Measurements from ENCODE around the gene PRPSAP1.
"Not testable (repeated sequence)": the region's sequence is repeated elsewhere in the genome, so short reads cannot be mapped to it uniquely, and the experiment has no call there.

PRPSAP1 gene

DNA sequence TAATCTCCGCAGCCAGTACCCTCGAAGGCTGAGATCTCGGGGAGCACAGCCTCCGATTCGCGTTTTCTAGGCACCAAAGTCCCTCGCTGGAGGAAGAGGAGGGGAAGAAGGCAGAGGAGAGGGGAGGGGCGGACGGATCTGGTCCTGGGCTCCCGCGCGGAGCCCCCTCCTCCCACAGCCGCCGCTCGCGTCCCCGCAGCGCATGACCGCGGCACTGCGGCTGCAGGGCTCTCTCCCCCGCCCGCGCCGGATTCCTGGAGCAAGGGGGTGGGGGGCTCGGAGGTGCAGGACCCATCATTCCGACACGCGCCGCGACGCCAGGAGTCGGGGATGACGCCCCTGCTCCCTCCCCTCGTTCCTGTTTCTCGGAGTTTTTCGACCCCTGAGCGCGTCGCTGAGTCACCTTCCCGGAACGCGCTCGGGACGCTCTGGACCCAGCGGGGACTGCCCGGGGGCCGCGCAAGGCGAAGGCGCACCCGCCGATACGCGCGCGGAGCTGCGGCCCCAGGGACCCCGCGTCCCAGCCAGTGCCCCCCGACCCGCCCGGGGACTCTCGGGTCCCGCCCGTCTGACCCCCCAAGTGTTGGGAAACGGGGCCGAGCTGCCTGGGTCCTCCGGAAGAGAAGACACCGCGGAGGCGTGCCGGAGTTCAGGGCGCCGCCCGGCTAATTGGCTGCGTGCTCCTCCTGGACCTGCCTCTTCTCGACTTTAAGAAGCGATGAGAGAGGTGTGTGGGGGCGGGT, 29.3 kb upstream of the PRPSAP1 start:
- DNase-seq: peak in 1 of 2 experiments; percentile 63

DNA sequence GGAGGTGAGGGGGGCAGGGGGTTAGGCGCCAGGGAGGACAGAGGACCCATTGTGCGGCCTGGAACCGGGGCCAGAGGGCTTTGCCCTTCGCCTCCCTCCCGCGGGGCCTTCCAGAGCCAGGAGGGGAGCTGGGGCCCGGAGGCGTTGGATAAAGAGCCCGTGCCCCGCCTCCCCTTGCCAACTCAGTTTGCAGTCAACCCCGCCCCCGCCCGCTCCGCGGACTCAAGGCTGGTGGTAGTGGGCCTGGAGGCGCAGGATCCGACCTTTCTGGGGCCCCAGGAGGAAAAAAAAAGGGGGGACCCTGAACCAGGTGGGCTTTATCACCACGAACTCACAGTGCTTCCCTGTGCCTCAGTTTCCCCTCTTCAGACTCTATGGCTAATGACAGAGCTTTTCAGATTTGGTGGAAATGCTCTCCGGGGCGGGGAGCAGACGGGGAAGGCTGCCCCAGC, 28.7 kb upstream of the PRPSAP1 start:
- no peak for DNase-seq

DNA sequence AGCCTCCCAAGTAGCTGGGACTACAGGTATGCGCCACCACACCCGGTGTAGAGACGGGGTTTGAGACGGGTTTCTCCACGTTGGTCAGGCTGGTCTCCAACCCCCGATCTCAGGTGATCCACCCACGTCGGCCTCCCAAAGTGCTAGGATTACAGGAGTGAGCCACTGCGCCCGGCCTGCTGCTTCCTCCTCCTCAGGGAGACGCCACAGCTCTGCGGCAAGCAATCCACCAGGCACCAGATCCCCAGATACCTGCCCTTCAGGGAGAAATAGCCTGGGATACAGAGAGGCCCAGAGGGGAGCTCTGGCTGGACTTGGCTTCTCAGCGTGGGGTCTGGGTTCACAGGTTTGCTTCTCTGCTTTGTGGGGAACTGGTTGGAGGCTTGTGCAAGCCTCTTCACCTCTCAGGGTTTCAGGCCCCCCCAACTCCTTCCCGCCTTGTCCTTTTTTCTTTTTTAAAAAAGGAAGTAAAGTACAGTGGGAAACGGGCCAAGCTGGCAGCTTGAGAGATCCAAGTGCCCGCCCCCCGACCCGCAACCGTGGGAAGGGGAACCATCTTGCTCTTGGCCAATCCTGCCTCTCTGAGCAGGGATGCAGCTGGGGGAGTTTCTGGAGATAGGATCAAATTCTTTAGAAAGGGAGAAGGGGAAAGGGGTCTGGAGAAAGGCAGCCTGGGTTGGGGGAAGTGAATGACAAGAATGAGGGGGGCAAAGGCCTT, 28.1 kb upstream of the PRPSAP1 start:
- DNase-seq: no peak

DNA sequence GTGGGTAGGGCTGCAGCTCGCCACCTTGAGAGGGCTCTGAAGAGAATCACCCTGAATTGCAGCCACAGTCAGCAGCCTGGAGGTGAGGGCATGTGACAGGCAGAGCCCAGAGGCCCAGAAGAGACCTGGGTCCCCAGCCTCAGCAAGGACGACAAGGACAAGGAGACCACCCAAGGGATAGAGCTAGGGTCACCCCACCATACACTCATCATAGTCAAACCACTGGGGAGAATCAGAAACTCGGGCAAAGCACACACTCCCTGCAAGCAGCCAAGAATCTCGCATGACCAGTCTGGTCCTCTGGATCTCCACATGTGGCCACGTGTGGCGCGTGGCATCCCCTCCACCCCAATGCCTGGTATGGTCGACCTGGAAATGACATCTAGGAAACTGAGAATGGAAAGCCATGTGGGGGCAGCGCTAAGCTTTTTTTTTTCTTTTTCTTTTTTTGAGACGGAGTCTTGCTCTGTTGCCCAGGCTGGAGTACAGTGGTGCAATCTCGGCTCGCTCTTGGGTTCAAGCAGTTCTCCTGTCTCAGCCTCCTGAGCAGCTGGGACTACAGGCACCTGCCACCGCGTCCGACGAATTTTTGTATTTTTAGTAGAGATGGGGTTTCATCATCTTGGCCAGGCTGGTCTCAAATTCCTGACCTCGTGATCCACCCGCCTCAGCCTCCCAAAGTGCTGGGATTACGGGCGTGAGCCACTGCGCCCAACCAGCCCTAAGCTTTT, 26.1 kb upstream of the PRPSAP1 start:
- DNase-seq: no peak

DNA sequence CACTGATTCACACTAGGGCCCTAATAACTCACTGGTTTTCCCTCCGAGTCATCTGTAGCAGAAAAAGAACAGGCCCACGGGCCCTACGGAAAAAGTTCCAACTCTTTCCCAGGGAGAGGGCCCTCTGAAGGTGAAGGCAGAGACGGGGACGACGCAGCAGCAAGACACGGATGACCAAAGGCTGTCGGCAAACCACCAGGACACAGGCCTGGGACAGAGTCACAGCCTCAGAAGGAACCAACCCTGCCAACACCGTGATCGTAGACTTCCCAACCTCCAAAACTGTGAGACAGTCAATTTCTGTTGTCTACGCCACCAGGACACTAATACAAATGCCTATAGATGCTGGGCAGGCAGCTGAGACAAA, 25.5 kb upstream of the PRPSAP1 start:
- DNase-seq: no peak

DNA sequence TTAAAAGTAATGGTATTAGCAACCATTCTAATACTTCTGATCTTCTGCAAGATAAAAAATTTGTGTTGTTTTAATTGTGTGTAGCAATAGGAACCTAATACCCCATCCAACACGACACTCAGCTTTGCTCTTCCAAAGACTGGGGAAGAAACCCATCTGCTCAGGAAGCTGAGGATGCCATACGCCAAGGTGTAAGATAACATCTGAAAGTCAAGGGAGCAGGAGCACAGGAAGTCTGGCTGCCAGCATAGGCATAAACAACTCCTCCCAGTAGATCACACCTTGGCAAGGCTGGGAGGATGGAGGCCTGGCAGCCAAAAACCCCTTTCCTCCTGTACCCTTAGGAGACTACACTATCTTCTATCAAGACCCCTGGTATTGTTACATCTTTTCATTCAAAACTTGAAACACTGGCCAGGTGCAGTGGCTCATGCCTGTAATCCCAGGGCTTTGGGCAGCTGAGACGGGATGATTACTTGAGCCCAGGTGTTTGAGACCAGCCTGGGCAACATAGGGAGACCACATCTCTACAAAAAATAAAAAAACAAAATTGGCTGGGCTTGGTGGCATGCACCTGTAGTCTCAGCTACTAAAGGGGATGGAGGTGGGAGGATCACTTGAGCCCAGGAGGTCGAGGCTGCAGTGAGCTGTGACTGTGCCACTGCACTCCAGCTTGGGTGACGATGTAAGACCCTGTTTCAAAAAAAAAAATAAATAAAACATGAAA, 25.0 kb upstream of the PRPSAP1 start:
- no peak for DNase-seq

DNA sequence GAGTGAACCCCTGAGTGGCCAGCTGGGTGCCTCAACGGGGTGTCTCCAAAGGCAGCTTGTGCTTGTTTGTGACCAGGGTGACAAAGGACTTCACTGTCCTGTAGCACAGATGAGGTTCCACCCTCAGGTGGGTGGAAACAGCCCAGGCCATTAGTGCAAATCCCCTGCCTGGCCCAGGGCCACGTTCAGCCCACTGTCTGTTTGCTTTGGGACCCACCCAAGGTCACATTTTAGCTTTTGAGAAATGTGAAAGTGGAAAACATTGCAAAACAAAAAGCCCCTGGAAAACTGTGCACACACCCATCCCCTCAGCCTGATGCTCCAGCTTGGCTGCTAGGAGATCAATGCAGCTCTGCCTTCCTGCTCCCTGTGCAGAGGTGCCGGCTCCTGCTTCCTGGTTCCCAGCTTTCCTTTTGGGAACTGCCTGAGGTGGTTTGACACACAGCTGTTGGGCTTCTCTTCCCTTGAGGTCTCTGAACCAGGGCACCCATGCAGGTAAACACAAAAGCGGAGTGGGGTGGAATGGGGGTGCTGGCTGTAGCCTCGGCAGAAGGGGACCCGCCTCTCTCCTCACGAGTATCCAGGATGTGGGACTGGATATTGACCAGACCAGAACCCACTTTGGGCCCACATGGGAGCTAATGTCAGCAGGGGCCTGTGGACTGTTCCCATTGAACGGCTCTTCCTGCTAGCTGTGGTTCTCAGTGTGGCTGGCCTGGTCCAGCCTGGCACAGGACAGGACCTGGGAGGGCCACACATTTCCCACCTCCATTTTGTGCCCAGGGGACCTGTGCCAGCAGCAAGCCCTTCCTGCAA, 22.8 kb upstream of the PRPSAP1 start:
- no peak for DNase-seq

DNA sequence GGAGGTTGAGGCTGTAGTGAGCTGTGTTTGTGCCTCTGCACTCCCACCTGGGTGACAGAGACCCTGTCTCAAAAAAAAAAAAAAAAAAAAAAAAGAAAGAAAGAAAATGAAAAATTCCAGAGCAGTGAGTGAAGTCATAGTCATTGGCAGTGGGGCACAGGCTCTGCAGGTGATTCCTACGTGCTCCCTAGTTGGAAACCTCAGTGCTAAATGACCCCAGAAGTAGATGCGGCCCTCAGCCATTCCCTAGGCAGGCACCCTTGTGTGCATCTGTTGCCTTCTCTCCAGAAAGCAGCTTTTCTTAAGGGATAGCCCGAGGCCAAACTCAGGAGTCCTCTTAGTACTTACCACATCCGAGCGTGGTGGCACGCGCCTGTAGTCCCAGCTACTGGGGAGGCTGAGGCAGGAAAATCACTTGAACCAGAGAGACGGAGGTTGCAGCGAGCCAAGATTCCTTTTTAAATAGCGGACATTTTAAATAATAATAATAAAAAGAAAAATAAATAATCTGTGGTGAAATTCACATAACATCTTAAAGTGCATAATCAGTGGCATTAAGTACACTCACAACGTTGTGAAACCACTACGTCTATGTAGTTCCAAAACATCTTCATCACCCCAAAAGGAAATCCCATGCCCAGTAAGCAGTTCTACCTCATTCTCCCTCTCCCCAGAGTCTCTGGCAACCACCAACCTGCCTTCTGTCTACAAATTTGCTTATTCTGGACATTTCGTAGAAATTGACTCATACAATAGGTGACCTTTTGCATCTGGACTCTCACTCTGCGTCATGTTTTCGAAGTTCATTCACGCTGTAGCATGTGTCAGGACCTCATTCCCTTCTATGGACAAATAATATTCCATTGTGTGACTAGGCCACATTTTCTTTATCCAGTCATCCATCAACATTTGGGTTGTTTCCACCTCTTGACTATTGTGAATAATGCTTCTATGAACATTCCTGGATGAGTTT, 18.2 kb upstream of the PRPSAP1 start:
- DNase-seq: no peak

DNA sequence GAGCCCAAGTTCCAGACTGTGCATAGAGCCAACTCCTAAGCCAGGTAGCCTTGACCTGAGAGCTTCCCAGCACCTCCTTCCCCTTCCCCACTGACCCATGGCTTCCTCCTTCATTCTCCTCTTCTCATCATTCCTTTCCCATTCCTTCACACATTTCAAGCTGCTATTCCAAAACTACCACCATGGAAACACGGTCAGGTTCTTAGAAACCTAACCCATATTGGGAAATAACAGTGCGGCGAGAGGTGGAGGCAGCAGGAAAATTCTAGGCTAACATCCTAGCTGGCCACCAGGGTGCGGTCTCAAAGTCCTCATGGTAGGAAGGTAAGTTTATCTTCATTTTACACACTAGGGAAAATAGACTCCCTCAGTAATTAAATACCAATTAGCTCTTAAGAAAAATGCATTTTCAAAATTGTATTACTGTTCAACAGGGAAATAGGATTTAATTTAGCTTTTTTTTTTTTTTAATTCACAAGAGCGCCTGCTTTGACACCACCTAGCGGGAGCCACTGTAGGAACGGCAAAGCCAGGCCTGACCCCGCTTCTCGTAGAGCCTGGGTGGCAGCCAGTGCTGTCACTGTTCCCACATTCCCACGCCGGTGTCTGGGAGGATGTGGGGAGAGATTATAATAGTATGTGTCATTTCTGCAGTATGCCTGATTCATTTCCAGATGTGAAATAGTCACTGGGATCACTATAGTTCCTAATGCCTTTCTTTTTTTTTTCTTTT, 16.7 kb upstream of the PRPSAP1 start:
- DNase-seq: no peak

DNA sequence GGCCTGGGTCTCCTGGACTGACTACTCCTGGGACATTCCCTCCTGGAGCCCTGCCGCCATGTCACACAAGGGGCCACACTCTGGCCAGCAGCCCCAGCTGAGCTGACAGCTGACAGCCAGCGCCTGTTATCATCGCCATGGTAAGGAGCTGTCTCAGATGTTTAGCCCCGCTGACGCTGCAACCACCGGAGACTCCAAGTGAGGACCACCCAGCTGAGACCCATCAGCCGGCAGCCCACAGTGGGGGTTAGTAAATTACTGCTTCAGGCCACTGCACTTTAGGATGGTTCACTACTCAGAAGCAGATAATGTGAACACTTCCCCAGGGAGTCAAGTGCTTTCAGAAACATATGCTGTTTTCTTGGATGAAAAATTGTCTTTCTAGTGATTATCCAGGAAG, 16.1 kb upstream of the PRPSAP1 start:
- DNase-seq: no peak

DNA sequence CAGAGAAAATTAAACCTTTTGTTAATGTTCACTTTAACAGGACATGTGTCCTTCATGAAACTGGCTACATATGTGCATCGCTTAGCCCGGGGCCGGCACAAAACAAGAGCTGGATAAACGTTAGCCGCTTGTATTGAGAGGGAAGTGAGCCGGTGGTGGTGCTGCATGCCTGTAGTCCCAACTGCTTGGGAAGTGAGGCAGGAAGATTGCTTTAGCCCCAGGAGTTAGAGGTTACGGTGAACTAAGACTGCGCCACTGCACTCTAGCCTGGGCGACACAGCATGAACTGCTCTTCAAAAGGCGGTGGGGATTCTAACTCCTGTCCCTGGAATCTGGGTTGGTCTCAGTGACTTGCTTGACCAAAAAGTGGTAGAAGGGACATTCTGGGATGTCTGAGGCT, 15.7 kb upstream of the PRPSAP1 start:
- no peak for DNase-seq

DNA sequence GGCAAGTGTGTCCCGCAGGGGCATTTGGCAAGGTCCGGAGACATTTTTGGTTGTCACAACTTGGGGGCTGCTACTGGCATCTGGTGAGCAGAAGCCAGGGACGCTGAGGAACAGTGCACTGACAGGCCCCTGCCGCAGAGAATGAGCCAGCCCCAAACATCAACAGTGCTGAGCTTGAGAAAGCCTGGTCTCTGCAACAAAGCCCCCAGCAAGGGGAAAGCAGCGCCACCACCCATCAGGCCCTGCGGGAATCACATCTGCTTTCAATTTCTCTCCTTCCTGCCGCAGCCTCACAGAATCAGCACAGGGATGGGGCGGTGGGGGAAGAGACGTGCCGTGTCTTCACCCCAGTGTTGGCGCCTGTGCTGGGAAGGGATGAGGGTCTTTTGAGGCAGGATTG, 14.8 kb upstream of the PRPSAP1 start:
- no peak for DNase-seq

DNA sequence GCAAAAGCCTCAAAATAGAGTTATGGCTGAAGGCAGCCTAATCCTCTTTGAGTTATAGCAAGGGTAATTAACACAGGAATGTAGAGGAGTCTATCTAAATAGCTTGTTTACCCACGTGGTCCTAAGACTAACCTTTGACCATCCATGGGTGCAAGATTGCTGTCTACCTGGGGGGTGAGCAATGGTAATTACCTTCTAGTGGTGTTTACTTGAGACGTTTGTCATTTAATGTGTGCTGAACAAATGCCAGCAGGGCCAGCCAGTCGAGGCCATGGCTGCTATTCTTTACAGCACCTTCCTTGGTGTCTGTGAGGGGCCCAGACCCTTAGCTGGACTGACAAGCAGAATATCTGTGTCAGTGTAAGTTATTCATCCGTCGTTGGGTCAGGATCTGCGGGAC, 13.9 kb upstream of the PRPSAP1 start:
- DNase-seq: no peak

DNA sequence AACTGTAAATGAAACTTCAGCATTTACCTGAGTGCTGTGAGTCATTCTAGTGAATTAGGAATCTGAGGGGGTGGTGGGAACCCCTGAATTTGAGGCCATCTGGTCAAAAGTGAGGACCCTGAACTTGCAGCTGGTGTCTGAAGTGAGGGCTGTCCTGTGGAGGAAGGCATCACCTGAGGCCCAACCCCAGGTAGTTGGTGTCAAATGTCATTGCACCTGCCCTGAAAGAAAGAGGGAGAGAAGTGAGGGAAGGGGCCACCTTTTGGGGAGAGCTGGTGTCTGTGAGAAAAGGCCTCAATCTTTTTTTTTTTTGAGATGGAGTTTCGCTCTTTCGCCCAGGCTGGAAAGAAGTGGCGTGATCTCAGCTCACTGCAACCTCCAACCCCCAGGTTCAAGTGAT, 12.5 kb upstream of the PRPSAP1 start:
- DNase-seq: no peak

DNA sequence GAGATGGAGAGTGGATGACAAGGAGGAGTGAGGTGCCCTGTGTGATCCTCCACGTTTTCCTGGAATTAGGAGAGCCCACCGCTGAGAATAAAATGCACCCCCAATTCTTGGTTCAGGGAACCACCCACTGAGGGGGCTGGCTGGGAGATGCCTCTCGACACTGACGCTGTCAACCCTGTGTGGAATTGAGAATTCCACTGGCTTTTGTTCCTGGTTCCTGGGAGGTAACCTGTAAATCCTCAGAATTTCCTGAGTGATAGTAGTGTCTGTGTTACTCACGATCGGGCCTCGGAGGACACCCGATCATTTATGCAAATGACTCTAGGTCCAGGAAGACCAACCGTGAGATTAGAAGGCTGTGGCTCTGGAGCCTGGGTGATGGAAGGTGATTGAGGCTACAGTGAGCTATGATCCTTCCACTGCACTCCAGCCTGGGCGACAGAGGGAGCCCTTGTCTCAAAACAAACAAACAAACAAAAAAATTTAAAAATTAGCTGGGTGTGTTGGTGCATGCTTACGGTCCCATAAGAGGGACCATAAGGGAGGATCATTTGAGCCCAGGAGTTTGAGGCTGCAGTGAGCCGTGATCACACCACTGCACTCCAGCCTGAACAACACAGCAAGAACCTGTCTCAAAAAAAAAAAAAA, 11.7 kb upstream of the PRPSAP1 start:
- DNase-seq: peak in 1 of 2 experiments; percentile 29

DNA sequence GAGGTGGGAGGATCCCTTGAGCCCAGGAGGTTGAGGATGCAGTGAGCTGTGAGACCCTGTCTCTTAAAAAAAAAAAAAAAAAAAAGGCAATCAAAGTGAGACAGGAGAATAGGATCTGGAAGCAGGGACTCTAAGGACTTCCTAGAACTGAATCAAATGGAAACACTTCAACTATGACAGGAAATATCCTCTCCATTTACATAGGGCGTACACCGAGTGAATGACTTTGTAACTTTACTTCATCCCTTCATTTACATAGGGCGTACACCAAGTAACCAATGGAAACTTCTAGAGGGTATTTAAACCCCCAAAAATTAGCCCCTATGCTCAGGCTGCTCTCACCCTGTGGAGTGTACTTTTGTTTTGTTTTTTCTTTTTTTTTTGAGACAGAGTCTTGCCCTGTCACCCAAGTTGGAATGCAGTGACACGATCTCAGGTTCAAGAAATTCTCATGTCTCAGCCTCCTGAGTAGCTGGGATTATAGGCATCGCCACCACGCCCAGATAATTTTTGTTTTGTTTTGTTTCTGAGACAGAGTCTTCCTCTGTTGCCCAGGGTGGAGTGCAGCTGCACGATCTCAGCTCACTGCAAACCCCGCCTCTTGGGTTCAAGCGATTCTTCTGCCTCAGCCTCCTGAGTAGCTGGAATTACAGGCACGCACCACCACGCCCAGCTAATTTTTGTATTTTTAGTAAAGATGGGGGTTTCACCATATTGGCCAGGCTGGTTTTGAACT, 9.6 kb upstream of the PRPSAP1 start:
- DNase-seq: no peak

DNA sequence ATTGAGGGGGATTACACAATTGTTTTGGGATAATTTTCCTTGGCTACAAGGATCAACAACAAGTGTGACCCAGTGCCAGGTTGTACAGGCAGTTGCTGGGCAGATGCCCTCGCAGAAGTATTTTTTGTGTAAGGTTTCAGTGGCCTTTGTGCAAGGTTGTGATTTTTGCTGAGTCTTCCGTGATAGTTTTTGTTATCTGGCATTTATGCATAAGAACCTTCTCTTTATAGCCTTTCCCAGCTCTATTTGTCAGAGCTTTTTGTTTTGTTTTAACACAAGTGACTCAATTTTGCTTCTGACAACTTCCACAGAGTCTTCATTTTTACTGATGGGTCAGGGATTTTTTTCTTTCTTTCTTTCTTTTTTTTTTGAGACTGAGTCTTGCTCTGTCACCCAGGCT, 6.7 kb upstream of the PRPSAP1 start:
- DNase-seq: no peak

DNA sequence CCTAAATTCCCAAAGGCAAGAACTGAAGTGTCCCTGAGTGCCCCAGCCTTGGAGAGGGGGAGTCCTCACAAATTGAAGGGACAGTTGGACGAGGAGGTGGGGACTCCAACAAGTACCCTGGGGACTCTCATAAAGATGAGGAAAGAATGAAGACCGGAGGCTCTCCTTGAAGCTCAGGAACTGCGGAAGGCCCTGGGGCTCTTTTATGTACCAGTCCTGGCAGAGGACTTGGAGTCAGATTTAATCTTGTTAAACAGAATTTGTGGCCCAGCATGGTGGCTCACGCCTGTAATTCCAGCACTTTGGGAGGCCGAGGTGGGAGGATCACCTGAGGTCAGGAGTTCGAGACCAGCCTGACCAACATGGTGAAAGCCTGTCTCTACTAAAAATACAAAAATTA, 6.1 kb upstream of the PRPSAP1 start:
- not testable (repeated sequence) for DNase-seq

DNA sequence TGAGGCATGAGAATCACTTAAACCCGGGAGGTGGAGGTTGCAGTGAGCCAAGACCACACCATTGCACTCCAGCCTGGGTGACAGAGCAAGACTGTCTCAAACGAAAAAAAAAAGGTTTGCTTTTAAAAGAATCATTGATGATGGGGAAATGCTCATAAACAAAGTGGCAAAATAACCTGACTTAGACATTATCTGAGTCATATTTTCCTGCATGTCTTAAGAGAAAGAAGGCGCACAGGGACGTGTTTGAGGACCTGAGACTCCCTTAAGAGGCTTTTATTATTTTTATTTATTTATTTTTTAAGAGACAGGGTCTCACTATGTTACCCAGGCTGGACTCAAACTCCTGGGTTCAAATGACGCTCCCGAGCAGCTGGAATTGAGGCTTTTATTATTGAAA, 5.7 kb upstream of the PRPSAP1 start:
- DNase-seq: no peak

Data from NCI-H526 (cell line).